Activated CD8-positive, alpha-beta memory T cell treated with anti-CD3 and anti-CD28 coated beads, Interleukin-2, amount 50 U/mL, for 48 hours (primary cell): Measurements from ENCODE around the gene FAN1.
"Not testable (repeated sequence)": the region's sequence is repeated elsewhere in the genome, so short reads cannot be mapped to it uniquely, and the experiment has no call there.

Experiments used
- DNase-seq: peaks from one replicate; pipeline ENCODE4 v3.0.0-alpha.2; 2020

FAN1 gene

GRCh38 chr15:30903497-30904187 lies at the start of gene FAN1:
Gene FAN1, plus strand, starts transcription at chr15:30903915. Its CDS starts 749 bp downstream, at chr15:30904664.
- DNase-seq = peak; percentile 88

GRCh38 chr15:30859091-30859874 lies 44.4 kb upstream of the FAN1 start:
- DNase-seq = no peak

- DNase-seq = no peak
Observed at GRCh38 chr15:30865257-30865656, 38.5 kb upstream of the FAN1 start.

- DNase-seq = no peak
Observed at GRCh38 chr15:30870681-30871080, 33.0 kb upstream of the FAN1 start.

- no peak for DNase-seq
Observed at GRCh38 chr15:30872341-30872748, 31.4 kb upstream of the FAN1 start.

- DNase-seq = no peak
Observed at GRCh38 chr15:30877070-30877469, 26.6 kb upstream of the FAN1 start.

- DNase-seq = no peak
Observed at GRCh38 chr15:30878515-30878914, 25.2 kb upstream of the FAN1 start.

- DNase-seq = no peak
Observed at GRCh38 chr15:30882849-30883433, 20.8 kb upstream of the FAN1 start.

- not testable (repeated sequence) for DNase-seq
Observed at GRCh38 chr15:30883666-30884065, 20.0 kb upstream of the FAN1 start.

GRCh38 chr15:30885814-30886213 lies 17.9 kb upstream of the FAN1 start:
- DNase-seq = no peak

GRCh38 chr15:30889196-30889595 lies 14.5 kb upstream of the FAN1 start:
- no peak for DNase-seq

GRCh38 chr15:30895461-30896210 lies 8.1 kb upstream of the FAN1 start:
- no peak for DNase-seq

- DNase-seq = no peak
Observed at GRCh38 chr15:30896211-30896606, 7.5 kb upstream of the FAN1 start.

GRCh38 chr15:30901889-30902288 lies 1.8 kb upstream of the FAN1 start:
- DNase-seq = no peak

- DNase-seq = no peak
Observed at GRCh38 chr15:30904812-30905211, 1.1 kb downstream of the FAN1 start.

GRCh38 chr15:30905821-30906220 lies 2.1 kb downstream of the FAN1 start:
- DNase-seq = no peak

GRCh38 chr15:30906366-30906765 lies 2.7 kb downstream of the FAN1 start:
- DNase-seq = no peak

GRCh38 chr15:30913761-30914160 lies 10.0 kb downstream of the FAN1 start:
- DNase-seq = no peak

- DNase-seq = no peak
Observed at GRCh38 chr15:30917013-30917412, 13.3 kb downstream of the FAN1 start.

- DNase-seq = no peak
Observed at GRCh38 chr15:30917675-30918074, 14.0 kb downstream of the FAN1 start.

GRCh38 chr15:30918366-30918765 lies 14.7 kb downstream of the FAN1 start:
- DNase-seq = no peak

GRCh38 chr15:30919877-30920550 lies 16.3 kb downstream of the FAN1 start:
- DNase-seq = no peak

- DNase-seq = no peak
Observed at GRCh38 chr15:30921106-30921505, 17.4 kb downstream of the FAN1 start.
